Muscle of back (tissue), 13 donors: ENCODE results near the gene TFDP2. TPM values are rescaled to one million over a fixed set of nuclear protein-coding genes. Genes with fewer than 3 reads are reported as not detected.
"Not testable (repeated sequence)": the region's sequence is repeated elsewhere in the genome, so short reads cannot be mapped to it uniquely, and the experiment has no call there.

ENCODE experiments used
- DNase-seq, 3 donors: peaks; one replicate each; pipeline versions ENCODE4 v3.0.0 to v3.0.0-alpha.2; 2013
- long read RNA-seq, 9 donors: transcript quantifications; one replicate each; lab custom pipeline, GENCODE V29; 2026
- polyA plus RNA-seq, 10 donors: library from polyadenylated mRNA; unstranded; fragments of 120-200 nt; gene quantifications; one replicate each; pipeline ENCODE4 v1.2.1, GENCODE V29; 2013; ENCODE audit not compliant: insufficient read length in 10 of 10

Gene TFDP2
- polyA plus RNA-seq, result 10 to 100 TPM; 20.0 to 49.8 (median 39.7) TPM
- long read RNA-seq, donor 1, full-length matches to known transcripts, result 3 of 3 reads
- long read RNA-seq, donor 1, partial matches to known transcripts, result 0 of 3 reads
- long read RNA-seq, donor 1, other reads (novel, unspliced or antisense), result 0 of 3 reads
- long read RNA-seq, donor 2, result 0 reads
- long read RNA-seq, donor 3, result 0 reads
- long read RNA-seq, donor 4, partial matches to known transcripts, result 0 of 2 reads
- long read RNA-seq, donor 4, other reads (novel, unspliced or antisense), result 0 of 2 reads
- long read RNA-seq, donor 5, result 0 reads
- long read RNA-seq, donor 6, partial matches to known transcripts, result 0 of 3 reads
- long read RNA-seq, donor 6, other reads (novel, unspliced or antisense), result 0 of 3 reads
- long read RNA-seq, donor 7, partial matches to known transcripts, result 0 of 2 reads
- long read RNA-seq, donor 7, other reads (novel, unspliced or antisense), result 0 of 2 reads
- long read RNA-seq, donor 8, partial matches to known transcripts, result 7 of 8 reads
- long read RNA-seq, donor 8, other reads (novel, unspliced or antisense), result 0 of 8 reads
- long read RNA-seq, donor 9, full-length matches to known transcripts, result 1 of 1 reads
- long read RNA-seq, donor 9, partial matches to known transcripts, result 0 of 1 reads
- long read RNA-seq, donor 9, other reads (novel, unspliced or antisense), result 0 of 1 reads

DNA sequence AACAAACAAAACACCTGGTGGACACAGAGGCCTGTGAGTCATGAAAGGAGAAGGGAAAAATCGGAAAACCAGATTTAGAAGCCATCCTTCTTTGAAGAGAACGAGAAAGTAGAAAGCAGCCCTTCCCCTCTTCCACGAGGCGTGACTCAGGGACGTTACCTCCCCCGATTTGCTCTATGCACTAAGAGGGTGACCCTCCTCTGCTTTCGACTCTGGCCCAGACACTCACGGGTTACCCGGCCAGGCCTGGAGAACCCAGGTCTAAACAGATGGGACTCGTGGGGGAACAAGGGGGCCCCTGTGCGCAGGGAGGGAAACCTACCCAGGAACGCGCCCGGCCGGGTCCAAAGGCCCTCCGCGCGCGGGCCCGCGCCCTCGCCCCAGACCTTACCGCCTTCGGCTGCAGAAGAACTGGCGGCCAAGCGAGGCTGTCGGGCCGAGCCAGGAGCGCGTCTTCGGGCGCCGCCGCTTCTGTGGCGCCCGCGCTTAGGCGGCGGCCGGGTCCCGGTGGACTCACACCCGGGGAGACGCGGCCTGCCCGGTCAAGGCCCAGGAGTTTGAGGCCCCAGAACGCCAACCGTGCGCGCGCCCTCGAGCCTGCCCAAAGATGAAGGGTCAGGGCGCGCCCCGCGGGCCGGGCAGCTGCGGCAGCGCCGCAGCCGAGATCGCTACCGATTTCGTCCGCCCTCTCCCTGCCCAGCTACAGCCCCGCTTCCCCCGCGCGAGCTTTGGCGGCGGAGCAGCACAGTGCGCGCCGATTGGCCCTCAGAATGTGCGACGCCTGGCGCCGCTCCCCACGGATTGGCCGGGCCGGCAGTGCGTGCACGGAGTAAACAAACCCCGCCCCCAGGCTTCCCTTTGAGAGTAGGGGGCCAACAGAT, at the start of gene TFDP2:
TSS of gene TFDP2 (minus strand) at position 753 of the 881 bp plus-strand sequence. CDS start 47,795 bp downstream, outside the sequence.
- DNase-seq, result peak; percentile 89 to 97 (median 95)

GRCh38 chr3:142188846-142189245, 39.5 kb upstream of the TFDP2 start:
- no peak for DNase-seq

DNA sequence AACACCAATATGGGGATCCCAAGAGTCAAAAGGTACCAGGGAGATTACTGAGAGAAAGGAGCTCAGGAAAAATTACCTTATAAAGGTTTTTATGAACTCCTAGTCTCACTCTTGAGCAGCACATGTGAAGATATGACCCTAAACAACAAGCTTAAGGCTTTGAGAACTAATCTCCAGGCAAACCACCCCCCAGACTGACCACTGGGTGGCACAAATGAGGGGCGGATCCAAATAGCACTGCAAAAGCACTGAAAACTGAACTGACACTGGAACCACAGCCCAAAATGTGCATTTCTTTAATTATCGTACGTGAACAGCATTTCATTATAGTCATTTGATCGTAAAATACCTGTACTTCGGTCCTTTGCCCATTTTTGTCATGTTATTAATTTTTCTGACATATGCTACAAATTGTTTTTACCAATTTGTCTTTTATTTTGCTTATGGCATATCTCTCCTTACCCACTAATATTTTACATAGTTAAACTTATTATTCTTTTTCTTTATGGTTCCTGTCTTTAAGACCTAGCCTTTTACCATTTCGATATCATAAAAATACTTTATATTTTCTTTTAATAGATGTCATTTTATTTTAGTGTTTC, 31.5 kb upstream of the TFDP2 start:
- DNase-seq, result peak in 2 of 3 donors; percentile 2 to 18

DNA sequence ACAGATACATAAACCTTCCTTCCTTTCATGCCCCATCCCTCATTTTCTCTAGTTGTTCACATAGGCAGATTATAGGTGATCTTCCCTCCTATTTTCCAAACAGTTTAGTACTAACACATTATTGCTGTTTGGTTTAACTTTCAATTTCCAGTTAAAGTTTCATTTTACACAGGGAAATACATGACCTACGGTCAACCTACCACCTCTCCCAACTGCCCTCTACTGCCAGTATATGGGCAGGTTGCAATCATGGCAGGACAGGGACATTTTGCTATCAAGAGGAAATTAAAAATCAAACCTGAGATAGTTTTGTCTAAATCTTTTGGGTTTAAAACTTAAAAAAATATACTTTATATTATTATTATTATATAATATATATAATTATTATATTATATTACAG, 26.1 kb upstream of the TFDP2 start:
- DNase-seq, result no peak

DNA sequence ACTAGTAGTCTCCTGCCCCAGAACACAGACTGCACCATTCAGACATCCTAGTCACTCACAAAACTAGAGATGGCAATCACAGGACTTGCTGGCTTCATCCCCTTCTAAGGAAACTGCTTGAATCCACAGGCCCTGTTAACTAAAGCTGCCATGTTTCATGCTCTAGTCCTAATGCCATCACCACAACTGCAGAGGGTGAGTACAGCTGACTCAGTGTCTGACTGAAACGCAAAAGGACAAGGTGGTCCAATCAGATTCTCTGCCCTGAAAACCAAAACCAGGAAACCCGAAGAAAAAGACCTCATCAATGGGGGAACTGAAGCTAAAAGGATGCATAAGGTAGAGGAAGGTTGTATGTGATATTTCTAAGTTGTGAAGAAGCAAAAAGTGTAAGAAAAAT, 25.2 kb upstream of the TFDP2 start:
- no peak for DNase-seq

- no peak for DNase-seq
Measured at GRCh38 chr3:142168514-142168913, 19.2 kb upstream of the TFDP2 start.

- no peak for DNase-seq
Measured at GRCh38 chr3:142165194-142165593, 15.8 kb upstream of the TFDP2 start.

DNA sequence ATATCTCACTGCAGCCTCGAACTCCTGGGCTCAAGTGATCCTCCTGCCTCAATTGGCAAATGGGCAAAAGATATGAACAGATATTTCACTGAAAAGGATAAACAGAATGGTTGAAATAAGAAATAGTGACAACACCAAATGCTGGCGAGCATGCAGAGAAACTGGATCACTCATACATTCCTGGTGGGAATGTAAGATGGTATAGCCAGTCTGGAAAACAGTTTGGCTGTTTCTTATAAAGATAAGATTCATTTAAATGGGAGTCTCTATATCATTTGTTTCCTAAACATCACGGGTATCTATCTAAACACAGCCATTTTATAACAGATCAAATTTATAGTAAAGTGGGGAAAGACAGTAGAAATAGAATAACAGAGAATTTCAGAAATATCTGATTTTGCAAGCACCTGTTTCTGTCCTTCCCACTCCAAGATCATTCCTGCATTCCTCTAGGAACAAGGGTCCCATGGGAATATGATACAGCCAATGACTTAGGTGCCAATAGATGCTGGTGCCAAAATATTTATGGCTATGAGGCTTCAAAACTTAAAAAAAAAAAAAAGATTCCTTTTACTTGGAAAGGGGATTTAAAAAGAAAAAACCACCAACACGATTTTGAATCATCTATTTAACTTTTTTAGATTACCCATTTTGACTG, 9.9 kb upstream of the TFDP2 start:
- DNase-seq, result no peak

GRCh38 chr3:142154186-142154585, 4.8 kb upstream of the TFDP2 start:
- no peak for DNase-seq

- DNase-seq, result no peak
Measured at GRCh38 chr3:142152384-142152783, 3.0 kb upstream of the TFDP2 start.

DNA sequence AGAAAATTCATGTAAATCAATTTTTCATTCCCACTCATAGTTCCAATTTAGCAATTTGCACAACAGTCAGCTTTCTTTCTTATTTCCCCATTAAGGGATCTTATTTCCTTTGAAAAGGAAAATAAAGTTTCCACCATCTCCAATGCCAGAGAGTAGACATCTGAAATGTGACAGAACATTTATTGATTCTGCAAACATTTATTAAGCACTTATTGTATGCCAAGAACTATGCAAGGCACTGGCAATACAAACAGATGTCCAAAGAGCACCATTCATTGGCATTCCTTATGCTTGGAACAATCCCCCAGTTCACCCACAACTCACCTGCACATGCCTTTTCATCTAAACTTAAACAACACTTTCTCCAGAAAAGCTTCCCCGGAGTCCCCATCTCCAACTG, 2.5 kb upstream of the TFDP2 start:
- no peak for DNase-seq

- DNase-seq, result no peak
Measured at GRCh38 chr3:142151240-142151639, 1.9 kb upstream of the TFDP2 start.

- no peak for DNase-seq
Measured at GRCh38 chr3:142150271-142150670, 927 bp upstream of the TFDP2 start.

DNA sequence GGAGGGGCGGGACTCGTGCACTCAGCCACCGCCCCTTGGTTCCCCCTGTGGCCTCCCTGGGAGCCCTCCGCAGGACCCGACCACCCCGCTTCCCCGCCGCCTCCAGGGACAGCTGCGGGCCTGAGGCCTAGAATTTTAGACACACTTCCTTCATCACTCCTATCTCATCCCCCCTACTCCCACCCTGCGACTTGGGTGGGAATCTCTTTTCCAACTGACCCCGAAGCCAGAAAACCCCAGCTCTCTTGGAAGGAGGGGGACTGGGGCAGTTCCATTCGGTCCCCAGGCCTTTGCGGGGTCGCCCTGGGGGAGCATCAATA, 289 bp upstream of the TFDP2 start:
- DNase-seq, result no peak

DNA sequence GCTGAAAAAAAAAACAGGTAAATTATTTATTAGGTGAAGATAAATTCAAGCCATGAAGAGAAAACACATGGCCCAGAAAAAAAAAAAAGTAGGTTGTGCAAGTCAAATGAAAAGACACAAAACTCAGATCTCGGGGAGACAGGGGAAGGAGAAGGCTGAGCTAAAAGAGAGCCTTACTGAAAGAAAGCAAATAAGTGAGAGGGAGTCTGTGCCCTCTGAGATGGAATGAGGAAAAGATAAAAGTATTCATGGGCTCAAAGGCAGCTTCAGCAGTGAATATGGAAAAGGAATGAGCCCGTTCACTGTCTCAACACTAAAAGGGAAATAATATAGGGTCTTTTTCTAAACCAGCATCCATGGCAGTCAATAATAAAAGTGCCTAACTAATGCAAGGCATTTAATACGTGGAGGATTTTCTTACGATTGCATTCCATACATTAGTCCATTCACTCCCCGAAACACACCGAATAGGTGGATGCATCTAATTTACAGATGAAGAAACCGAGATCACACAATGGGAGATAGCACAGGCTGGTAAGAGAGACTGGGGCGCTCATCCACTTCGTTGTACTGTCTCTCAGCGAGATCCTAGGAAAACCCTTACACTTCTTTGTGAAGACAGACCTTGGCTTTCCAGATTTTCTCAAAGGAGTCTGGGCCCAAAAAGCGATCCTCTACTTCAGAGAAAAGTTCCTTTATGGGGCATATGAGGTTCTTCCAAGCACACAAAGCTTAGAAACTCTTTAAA, 1.1 kb downstream of the TFDP2 start:
- no peak for DNase-seq

DNA sequence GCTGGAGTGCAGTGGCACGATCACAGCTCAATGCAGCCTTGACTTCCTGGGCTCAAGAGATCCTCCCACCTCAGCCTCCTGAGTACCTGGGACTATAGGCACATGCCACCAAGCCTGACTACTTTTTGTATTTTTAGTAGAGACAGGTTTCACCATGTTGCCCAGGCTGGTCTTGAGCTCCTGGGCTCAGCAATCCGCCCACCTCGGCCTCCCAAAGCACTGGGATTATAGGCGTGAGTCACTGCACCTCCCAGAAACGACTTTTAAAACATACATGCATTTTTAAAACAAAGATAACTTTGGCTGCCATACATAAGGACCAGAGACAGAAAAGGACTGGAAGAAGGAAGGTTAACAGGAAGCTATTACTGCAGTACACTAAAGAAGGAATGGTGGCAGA, 4.8 kb downstream of the TFDP2 start:
- DNase-seq, result not testable (repeated sequence)

DNA sequence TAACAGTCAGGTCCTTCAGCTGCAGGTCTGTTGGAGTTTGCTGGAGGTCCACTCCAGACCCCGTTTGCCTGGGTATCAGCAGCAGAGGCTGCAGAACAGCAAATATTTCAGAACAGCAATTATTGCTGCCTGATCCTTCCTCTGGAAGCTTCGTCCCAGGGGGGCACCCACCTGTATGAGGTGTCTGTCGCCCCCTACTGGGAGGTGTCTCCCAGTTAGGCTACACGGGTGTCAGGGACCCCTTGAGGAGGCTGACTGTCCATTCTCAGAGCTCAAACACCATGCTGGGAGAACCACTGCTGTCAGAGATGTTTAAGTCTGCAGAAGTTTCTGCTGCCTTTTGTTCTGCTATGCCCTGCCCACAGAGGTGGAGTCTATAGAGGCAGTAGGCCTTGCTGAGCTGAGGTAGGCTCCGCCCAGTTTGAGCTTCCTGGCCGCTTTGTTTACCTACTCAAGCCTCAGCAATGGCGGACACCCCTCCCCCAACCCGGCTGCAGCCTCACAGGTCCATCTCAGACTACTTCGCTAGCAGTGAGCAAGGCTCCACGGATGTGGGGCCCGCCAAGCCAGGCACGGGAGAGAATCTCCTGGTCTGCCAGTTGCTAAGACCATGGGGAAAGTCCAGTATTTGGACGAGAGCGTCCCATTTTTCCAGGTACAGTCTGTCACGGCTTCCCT, 8.6 kb downstream of the TFDP2 start:
- DNase-seq, result not testable (repeated sequence)

- DNase-seq, result not testable (repeated sequence)
Measured at GRCh38 chr3:142137089-142137488, 12.3 kb downstream of the TFDP2 start.

- no peak for DNase-seq
Measured at GRCh38 chr3:142134799-142135325, 14.5 kb downstream of the TFDP2 start.
